Lower leg skin (tissue), 4 donors: ENCODE results near the gene TSPAN33. TPM values are rescaled to one million over a fixed set of nuclear protein-coding genes. Genes with fewer than 3 reads are reported as not detected.

ENCODE experiments used
- DNase-seq, 2 donors: peaks; one replicate each; pipeline ENCODE4 v3.0.0-alpha.2; 2019; ENCODE audit warnings: low spot score in 2 of 2
- H3K4me3 ChIP-seq: fragments of 200-600 bp; sonication (generic); 2 replicates; pipeline ENCODE4 v1.5.1; 2017; ENCODE audit warnings: mild to moderate bottlenecking, low read depth; ENCODE audit not compliant: poor library complexity, severe bottlenecking
- CTCF ChIP-seq, 3 donors: fragments of 450-650 bp; IDR thresholded peaks; one replicate each; pipeline ENCODE4 v1.5.1; 2016; ENCODE audit warnings: antibody characterized with exemption in 3 of 3, mild to moderate bottlenecking in 3 of 3, moderate library complexity in 2 of 3
- POLR2A ChIP-seq, 2 donors: fragments of 450-650 bp; IDR thresholded peaks; one replicate each; pipeline ENCODE4 v1.6.1; 2016 to 2017; ENCODE audit warnings: antibody characterized with exemption in 2 of 2, mild to moderate bottlenecking in 1 of 2, moderate library complexity in 1 of 2
- WGBS, 2 donors: methylation state at CpG; one replicate each; pipeline ENCODE4 v1.1.5; 2018; 5-methylcytosine and 5-hydroxymethylcytosine counted together
- intact Hi-C: fragments of 100-400 bp; cut with DNase I; formaldehyde crosslinking; loops from one replicate; pipeline ENCODE4 v1.15.0; 2023; ENCODE audit warnings: low total_unique reads
- total RNA-seq, 4 donors: library from RNA; depleted of rRNA; stranded (reverse); fragments of >200 nt; gene quantifications; one replicate each; pipeline ENCODE4 v1.1.0, GENCODE V29; 2016

TSPAN33 gene
- total RNA-seq, 4 donors from 2014 or later: 7.4 to 13.4 (median 9.9) TPM

GRCh38 chr7:129203050-129203741, 58.7 kb downstream of the TSPAN33 start:
- WGBS, 2 donors: 84 to 93% methylated on average over 10 of the region's 14 CpGs
- TF ChIP-seq CTCF (IDR thresholded peaks at IDR 0.05) (no peak), POLR2A (IDR thresholded peaks at IDR 0.05) (no peak)
- H3K4me3 ChIP-seq: no peak overlapping the region
- intact Hi-C loops: no loop called here
- DNase-seq: peak in 1 of 2 donors; percentile 76

- 90 to 91% methylated on average over 29 of the region's 29 CpGs for WGBS, 2 donors
Measured at GRCh38 chr7:129205126-129205818, 60.8 kb downstream of the TSPAN33 start.

GRCh38 chr7:129205987-129206785, 61.7 kb downstream of the TSPAN33 start:
- intact Hi-C loops: no loop called here
- WGBS, 2 donors: 88 to 92% methylated on average over 17 to 18 of the region's 18 CpGs
- no peak for DNase-seq
- H3K4me3 ChIP-seq: no peak overlapping the region
- no peak for TF ChIP-seq POLR2A (IDR thresholded peaks at IDR 0.05)
- TF ChIP-seq CTCF (IDR thresholded peaks at IDR 0.05): no peak

More at GRCh38 chr7:129205126-129205818, 60.8 kb downstream of the TSPAN33 start:
- no peak overlapping the region for H3K4me3 ChIP-seq
- no peak for TF ChIP-seq POLR2A (IDR thresholded peaks at IDR 0.05)
- TF ChIP-seq CTCF (IDR thresholded peaks at IDR 0.05): no peak
- peak in 1 of 2 donors; percentile 65 for DNase-seq
- intact Hi-C loops: no loop called here

GRCh38 chr7:129208667-129209066, 64.2 kb downstream of the TSPAN33 start:
- intact Hi-C loops: no loop called here
- 72 to 79% methylated on average over 9 of the region's 9 CpGs for WGBS, 2 donors
- no peak for TF ChIP-seq POLR2A (IDR thresholded peaks at IDR 0.05)
- no peak for TF ChIP-seq CTCF (IDR thresholded peaks at IDR 0.05)
- DNase-seq: no peak
- H3K4me3 ChIP-seq: no peak overlapping the region

GRCh38 chr7:129209067-129209926, 64.8 kb downstream of the TSPAN33 start:
- TF ChIP-seq POLR2A (IDR thresholded peaks at IDR 0.05) (no peak), CTCF (IDR thresholded peaks at IDR 0.05) (no peak)
- DNase-seq: no peak
- H3K4me3 ChIP-seq: no peak overlapping the region
- intact Hi-C loops: no loop called here
- WGBS, 2 donors: 85 to 87% methylated on average over 15 of the region's 15 CpGs
